Stimulated activated CD4-positive, alpha-beta T cell treated with anti-CD3 and anti-CD28 coated beads, Interleukin-4, amount 100 ng/mL, for 1 hour (primary cell): Measurements from ENCODE around the gene CRELD2.

ENCODE experiments used
- DNase-seq: peaks from one replicate; pipeline ENCODE4 v3.0.0-alpha.2; 2020

Gene CRELD2, protein sequence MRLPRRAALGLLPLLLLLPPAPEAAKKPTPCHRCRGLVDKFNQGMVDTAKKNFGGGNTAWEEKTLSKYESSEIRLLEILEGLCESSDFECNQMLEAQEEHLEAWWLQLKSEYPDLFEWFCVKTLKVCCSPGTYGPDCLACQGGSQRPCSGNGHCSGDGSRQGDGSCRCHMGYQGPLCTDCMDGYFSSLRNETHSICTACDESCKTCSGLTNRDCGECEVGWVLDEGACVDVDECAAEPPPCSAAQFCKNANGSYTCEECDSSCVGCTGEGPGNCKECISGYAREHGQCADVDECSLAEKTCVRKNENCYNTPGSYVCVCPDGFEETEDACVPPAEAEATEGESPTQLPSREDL

DNA sequence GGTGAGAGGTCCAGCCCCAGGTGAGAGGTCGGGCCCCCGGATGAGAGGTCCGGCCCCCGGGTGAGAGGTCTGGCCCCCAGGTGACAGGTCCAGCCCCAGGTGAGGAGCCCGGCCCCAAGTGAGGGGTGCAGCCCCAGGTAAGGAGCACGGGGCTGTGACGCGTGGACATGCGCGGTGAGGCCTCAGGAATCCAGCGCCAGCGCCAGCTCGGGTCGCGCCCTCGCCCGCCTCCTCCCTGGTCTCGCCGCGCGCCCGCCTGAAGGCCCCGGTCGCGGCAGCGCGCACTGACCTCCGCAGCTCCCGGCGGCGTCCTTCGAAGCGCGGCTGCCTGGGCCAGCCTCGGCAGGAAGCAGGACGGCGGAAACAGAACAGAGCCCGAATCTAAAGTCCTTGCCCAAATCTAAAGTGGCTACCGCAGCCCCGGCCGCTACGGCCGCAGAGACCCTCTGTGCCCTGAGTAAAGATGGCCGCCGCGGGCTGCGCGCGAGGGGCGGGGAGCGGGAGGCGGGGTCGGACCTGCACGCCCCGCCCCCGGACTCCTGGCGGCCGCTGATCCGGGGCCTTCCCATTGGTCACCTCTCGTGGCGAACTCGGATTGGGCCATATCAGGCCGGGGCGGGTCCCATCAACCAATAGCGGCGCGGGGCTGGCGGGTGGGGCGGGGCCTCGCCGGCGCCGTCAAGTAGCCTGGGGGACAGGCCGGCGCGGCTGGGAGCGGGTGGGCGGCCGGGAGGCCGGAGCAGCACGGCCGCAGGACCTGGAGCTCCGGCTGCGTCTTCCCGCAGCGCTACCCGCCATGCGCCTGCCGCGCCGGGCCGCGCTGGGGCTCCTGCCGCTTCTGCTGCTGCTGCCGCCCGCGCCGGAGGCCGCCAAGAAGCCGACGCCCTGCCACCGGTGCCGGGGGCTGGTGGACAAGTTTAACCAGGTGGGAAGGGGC is at the start of gene CRELD2, which contains the start of gene ALG12:
TSS of gene CRELD2 (plus strand) at position 661 of the 937 bp plus-strand sequence. CDS start at position 797, 136 bp downstream.
TSS of gene ALG12 (minus strand) at position 465 of the 937 bp plus-strand sequence. CDS start 4,673 bp downstream, outside the sequence.
- peak; percentile 96 for DNase-seq

DNA sequence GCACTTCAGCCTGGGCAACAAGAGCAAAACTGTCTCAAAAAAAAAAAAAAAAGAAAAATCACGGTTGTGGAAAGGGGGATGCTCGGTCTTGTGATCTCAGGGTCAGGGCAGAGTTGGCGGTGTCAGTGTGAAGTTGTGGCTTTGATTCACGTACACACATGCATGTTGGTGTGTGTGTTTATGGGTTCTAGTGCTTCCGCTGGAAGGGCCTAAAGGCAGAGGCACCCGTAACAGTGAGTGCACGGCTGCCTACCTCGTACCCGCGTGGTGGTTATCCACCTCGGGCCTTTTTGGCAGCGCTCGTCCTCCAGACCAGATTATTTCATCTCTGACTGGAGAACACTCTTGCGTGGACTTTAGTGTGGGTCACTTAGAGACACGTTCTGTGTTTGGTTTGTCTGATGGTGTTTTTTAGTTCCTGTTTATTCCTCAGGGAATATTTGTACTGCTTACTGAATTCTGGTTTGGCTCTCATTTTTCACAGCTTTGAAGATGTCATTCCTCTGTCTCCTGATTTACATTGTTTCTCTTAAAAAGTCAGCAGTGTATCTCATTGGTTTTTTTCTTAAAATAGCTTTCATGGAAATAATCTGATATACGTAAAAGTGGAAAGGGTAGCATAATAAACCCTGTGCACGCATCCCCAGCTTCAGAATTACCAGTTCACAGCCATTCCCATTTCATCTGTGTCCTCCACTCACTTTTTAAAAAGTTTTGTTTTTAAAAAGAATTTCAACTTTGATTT is 49.2 kb upstream of the CRELD2 start:
- no peak for DNase-seq

DNA sequence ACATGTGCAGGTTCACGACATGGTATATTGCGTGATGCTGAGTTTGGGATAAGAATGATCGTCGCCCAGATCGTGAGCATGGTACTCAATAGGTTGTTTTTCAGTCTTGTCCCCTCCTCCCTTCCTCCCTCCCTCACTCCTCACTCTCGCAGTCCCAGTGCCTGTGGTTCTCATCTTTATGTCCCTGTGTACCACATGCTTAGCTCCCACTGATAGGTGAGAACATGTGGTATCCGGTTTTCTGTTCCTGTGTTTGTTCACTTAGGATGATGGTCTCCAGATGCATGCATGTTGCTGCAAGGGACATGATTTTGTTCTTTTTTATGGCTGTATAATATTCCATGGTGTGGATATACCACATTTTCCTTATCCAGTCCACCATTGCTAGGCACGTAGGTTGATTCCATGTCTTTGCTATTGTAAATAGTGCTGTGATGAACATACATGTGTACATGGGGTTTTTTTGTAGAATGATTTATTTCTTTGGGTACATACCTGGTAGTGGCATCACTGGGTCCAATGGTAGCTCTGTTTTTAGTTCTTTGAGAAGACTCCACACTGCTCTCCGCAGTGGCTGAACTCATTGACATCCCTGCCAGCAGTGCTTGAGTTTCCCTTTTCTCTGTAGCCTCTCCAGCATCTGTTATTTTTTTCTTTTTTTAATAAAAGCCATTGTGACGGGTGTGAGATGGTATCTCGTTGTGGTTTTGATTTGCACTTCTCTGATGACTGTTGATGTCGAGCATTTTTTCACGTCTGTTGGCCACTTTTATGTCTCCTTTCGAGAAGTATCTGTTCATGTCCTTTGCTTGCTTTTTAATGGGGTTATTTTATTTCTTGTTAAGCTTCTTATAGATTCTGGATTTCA is 48.4 kb upstream of the CRELD2 start:
- DNase-seq, result no peak

DNA sequence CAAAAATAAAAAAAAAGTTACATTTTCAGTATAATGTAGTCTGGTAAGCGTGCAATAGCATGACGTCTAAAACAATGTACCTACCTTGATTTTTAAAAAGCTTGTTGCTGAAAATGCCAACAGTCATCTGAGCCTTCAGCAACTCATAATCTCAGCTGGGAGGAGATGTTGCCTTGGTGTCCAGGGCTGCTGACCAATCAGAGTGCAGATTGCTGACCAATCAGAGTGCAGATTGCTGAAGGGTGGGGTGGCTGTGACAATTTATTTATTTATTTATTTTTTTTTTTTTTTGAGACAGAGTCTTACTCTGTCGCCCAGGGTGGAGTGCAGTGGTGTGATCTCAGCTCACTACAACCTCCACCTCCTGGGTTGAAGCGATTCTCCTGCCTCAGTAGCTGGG is 47.0 kb upstream of the CRELD2 start:
- DNase-seq, result no peak

DNA sequence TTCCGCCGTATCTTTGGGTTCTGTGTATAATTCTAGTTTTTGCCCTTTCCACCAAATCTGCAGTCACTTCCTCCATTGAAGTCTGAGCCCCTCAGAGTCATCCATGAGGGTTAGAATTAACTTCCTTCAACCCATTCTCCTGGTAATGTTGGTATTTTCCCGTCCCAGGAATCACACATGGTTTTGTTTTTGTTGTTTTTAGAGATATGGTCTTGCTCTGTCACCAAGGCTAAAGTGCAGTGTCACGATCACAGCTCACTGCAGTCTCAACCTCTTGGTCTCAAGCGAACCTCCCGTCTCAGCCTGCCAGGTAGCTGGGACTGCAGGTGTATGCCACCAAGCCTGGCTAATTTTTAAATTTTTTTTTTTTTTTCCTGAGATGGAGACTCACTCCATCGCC is 46.1 kb upstream of the CRELD2 start:
- DNase-seq, result no peak

DNA sequence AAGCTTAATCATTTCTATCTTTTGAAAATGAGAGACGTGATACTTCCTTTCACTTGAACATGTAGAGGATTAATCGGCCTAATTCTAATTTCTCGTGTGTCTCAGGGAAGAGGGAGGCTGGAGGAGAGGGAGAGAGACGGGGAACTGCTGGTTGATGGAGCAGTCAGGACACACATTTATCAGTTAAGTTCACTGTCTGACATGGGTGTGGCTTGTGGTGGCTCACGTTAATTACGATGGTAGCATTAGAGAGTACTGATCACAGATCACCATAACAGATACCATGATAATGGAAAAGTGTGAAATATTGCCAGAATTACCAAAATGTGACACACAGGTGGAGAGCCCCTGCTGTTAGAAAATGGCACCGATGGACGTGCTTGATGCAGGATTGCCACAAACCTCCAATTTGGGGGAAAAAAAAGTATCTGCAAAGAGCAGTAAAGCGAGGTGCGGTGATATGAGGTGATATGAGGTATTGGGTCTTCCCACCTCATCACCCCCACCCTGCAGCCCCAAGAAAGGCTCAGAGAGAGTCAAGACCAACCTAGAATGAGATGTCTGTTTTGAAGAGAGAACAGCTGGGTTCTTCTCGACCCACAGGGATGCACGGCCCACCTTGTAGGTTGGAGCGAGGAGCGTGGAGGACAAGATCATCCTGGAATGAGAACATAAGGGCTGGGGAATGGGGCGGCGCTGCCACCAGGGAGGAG is 45.0 kb upstream of the CRELD2 start:
- no peak for DNase-seq

DNA sequence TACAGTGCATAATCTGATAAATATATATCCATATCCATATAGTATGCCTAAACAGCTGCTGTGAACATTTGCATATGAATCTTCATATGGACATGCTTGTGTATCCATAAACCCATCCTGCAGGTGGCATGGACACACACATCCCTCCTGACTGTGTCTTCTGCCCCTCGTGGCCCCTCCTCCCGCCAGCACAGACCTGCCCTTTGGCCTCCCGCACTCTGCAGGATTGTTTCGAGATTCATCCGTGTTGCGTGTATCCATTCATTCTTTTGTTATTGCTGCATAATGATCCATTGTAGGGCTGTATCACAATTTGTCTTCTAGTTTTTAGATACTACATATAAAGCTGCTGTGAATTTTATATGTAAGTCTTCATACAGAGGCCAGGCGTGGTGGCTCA is 40.8 kb upstream of the CRELD2 start:
- DNase-seq, result no peak

DNA sequence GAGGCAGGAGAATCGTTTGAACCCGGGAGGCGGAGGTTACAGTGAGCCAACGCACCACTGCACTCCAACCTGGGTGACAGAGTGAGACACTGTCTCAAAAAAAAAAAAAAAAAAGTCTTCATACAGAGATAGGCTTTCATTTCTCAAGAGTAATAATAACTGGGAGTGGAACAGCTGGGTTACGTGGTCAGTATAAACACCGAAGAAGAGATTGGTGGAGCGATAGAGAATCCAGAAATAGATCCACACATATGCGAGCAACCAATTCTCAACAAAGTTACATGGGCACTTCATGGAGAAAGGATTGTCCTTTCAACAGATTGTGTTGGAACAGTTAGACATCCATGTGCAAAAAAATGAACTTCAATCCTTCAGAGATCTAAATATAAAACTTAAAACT is 40.2 kb upstream of the CRELD2 start:
- no peak for DNase-seq

DNA sequence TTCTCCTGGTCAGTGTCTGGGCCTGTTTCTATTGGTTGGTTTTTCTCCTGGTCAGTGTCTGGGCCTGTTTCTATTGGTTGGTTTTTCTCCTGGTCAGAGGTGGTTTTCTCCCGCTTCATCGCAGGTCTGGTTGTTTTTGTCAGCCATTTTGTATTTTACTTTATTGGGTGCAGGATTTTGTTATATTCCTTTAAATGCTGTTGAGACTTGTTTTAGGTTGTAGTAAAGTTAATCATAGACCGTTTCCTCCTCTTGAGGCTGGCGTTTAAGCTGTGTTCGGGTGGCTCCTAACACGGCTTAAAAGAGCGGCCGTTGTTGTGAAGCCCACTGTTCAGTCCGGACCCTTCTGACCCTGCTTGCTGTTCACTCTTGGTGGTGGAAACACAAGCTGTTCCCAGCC is 38.6 kb upstream of the CRELD2 start:
- no peak for DNase-seq

DNA sequence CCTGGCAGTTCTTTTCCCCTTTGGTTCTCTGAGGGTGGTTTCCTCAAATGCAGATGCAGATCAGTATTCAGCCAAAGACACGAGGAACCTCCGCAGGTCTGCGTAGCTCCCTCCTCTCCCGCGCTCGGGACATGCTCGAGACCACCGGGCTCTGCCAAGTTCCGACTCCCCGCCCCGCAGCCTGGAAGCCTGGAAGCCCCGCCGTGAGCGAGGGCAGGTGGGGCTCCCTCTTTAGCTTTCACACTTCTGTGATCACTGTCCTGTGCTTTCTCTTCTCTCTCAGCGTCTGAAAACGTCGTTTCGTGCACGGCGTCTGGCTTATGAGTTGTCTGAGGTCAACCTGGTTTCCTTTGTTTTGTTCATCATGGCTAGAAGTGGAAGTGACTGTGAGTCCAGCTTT is 38.2 kb upstream of the CRELD2 start:
- no peak for DNase-seq

DNA sequence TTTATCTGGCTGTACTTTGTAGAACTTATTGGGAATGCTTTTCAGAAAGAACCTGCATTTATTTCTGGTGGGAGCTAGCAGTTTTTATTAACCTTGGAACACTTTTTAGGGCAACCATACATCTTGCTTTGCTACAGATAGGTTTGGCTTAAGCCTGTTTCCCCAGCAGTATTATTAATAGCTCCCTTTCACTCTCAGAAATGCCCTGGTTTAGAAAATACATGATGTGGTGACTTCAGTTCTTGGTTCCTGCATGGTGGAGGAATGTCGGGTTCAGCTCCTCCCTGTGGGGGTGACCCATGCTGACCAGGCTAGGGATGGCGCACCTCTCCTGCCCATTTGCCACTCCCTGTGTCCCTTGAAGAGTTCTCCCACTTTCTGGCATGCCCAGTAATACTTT is 36.6 kb upstream of the CRELD2 start:
- no peak for DNase-seq

DNA sequence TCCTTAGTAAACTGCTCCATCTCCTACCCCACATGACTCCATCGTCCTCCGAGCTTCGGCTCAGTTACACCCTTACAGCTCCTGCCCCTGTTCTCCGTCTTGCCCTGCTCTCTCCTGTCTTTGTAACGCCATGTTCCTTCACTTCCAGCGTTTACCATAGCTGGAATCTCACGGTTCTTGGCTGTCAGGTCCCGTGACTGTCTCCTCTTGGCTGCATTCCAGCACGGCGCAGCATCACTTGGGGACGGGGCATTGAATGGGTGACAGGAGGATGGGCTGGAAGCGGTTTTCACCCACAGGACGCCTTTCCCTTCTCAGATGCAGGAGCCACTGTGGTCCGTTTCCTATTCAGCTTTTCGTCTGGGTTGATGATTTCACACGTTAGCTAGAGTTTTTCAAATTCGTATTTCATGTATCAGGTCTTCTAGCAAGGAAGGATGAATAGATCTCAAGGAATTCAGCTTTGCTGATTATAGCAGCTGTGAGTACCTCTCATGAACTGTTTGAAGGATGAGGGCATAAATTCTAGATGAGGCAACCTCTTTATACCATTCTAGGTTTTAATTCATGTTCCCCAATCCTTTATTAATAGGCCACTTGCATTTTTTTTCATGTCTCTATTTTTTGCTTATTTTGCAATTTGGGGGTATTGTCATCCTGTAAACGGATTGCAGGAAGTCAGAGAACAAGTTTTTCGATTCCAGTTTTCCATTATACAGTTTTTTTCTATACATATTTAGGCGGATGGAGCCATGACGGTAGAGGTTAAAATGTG is 35.7 kb upstream of the CRELD2 start:
- no peak for DNase-seq

DNA sequence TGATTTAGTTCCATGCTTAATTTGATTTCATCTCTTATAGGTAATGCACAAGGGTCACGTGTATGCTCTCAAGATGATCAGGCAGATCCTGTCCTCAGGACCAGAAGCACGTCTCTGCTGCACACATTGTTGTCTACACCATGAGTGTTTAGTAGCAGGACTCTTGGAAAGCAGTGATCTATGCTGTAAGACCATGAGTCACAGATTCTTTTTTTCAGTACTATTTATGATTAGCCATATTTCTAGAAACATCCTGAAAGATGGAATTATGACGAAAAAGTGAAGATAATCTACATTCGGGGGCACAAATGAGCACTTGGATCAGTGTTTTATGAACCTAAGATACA is 35.2 kb upstream of the CRELD2 start:
- DNase-seq, result no peak

DNA sequence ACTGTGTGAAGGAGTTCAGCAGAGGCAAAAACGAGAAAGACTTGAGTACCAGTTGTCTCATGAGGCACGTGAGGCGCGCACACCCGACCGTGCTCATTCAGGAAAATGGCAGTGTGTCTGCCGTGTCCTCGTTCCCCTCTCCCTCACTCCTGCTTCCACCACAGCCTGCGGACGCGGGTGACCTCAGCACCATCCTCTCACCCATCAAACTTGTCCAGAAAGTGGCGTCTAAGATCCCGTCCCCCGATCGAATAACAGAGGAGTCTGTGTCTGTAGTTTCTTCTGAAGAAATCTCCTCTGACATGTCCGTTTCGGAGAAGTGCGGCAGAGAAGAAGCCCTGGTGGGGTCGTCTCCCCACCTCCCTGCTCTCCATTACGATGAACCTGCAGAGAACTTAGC is 34.4 kb upstream of the CRELD2 start:
- DNase-seq, result no peak

DNA sequence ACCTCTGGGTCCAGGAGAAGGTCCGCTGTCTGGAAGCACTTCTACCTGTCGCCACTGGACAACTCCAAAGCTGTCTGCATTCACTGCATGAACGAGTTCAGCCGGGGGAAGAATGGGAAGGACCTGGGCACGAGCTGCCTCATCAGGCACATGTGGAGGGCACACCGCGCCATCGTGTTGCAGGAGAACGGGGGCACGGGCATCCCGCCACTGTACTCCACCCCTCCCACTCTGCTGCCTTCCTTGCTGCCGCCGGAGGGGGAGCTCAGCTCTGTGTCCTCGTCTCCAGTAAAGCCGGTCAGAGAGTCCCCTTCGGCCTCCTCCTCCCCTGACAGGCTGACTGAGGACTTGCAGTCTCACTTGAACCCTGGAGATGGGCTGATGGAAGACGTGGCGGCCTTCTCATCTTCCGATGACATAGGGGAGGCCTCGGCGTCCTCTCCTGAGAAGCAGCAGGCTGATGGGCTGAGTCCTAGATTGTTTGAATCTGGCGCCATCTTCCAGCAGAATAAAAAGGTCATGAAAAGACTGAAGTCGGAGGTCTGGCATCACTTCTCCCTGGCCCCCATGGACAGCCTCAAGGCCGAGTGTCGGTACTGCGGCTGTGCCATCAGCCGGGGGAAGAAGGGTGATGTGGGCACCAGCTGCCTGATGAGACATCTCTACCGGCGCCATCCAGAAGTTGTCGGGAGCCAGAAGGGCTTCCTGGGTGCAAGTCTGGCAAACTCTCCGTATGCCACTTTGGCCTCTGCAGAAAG is 33.8 kb upstream of the CRELD2 start:
- DNase-seq, result no peak

DNA sequence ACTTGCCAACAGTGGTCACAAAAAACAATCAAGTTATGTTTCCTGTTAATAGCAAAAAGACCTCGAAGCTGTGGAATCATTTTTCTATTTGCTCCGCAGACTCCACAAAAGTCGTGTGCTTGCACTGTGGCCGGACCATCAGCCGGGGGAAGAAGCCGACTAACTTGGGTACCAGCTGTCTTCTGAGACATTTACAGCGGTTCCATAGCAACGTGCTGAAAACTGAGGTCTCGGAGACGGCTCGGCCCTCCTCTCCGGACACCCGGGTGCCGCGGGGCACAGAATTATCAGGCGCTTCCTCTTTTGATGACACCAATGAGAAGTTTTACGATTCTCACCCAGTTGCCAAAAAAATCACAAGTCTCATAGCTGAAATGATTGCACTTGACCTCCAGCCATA is 33.2 kb upstream of the CRELD2 start:
- DNase-seq, result no peak

DNA sequence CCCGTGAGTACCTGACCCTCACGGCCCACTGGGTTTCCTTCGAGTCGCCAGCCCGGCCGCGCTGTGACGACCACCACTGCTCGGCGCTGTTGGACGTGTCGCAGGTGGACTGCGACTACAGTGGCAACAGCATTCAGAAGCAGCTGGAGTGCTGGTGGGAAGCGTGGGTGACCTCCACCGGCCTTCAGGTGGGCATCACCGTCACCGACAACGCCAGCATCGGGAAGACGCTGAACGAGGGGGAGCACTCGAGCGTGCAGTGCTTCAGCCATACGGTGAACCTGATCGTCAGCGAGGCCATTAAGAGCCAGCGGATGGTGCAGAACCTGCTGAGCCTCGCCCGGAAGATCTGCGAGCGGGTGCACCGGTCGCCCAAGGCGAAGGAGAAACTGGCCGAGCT is 32.6 kb upstream of the CRELD2 start:
- no peak for DNase-seq

DNA sequence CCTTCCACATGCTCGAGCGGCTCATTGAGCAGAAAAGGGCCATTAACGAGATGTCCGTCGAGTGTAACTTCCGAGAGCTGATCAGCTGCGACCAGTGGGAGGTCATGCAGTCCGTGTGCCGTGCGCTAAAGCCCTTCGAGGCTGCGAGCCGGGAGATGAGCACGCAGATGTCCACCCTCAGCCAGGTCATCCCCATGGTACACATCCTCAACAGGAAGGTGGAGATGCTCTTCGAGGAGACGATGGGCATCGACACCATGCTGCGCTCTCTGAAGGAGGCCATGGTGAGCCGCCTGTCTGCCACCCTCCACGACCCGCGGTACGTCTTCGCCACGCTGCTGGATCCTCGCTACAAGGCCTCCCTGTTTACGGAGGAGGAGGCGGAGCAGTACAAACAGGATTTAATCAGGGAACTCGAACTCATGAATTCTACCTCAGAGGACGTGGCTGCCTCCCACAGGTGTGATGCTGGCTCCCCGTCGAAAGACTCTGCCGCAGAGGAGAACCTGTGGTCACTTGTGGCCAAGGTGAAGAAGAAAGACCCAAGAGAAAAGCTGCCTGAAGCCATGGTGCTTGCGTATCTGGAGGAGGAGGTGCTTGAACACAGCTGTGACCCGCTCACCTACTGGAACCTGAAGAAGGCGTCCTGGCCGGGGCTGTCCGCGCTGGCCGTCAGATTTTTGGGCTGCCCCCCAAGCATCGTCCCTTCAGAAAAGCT is 31.9 kb upstream of the CRELD2 start:
- no peak for DNase-seq

DNA sequence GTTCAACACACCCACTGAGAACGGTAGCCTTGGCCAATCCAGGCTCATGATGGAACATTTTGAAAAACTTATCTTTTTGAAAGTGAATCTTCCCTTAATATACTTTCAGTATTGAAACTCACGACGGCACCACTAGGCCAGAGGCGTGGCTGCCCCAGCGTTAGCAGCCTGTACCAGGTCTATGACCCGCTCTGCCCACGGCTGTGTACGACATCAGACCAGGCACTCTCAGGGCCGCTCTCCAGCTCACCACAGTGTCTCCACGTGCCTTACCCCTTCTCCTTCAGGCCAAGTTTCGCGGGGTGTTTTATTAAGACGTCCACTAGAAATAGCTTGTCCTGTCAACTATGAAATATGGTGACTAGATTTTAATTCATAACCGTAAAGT is 31.4 kb upstream of the CRELD2 start:
- no peak for DNase-seq
